Duodenal mucosa (tissue), 2 donors: Measurements from ENCODE around the gene METTL25B.
A peak's percentile ranks its signal among the peaks of the same experiment; 100 is the strongest.

Experiments used
- H3K27ac ChIP-seq: one replicate; pipeline ENCODE4 v1.7.0; 2013; ENCODE audit warnings: low read depth, low read length
- H3K27me3 ChIP-seq, 2 donors: one replicate each; pipeline ENCODE4 v1.7.0; 2013; ENCODE audit warnings: low read length in 2 of 2, control low read depth in 1 of 2; ENCODE audit not compliant: insufficient read depth in 2 of 2, control insufficient read depth in 1 of 2
- H3K36me3 ChIP-seq, 2 donors: one replicate each; pipeline ENCODE4 v1.7.0; 2013; ENCODE audit warnings: low read length in 2 of 2, control low read depth in 1 of 2; ENCODE audit not compliant: insufficient read depth in 2 of 2, control insufficient read depth in 1 of 2
- H3K4me1 ChIP-seq, 2 donors: one replicate each; pipeline ENCODE4 v1.7.0; 2013; ENCODE audit warnings: low read length in 2 of 2, control low read depth in 1 of 2; ENCODE audit not compliant: insufficient read depth in 2 of 2, control insufficient read depth in 1 of 2
- H3K4me3 ChIP-seq, 2 donors: one replicate each; pipeline ENCODE4 v1.7.0; 2013; ENCODE audit warnings: low read length in 2 of 2, low read depth in 1 of 2
- H3K9ac ChIP-seq, 2 donors: one replicate each; pipeline ENCODE4 v1.7.0; 2013; ENCODE audit warnings: low read length in 2 of 2, low read depth in 1 of 2
- H3K9me3 ChIP-seq, 2 donors: one replicate each; pipeline ENCODE4 v1.7.0; 2013; ENCODE audit warnings: low read length in 2 of 2, control low read depth in 1 of 2; ENCODE audit not compliant: control insufficient read depth in 1 of 2

The METTL25B gene

GRCh38 chr1:156768610-156769295 lies 40.5 kb downstream of the METTL25B start:
- H3K9ac ChIP-seq: peak overlapping the region; percentile 91 to 95
- H3K9me3 ChIP-seq: no peaks in the 10 kb centered on the region
- peak overlapping the region; percentile 90 to 95 for H3K4me3 ChIP-seq
- no peak overlapping the region for H3K27ac ChIP-seq
- no peaks in the 10 kb centered on the region for H3K27me3 ChIP-seq
- peaks cover 0 to 6% of the 10 kb centered on the region in 2 donors for H3K36me3 ChIP-seq
- H3K4me1 ChIP-seq: peaks cover 43 to 47% of the 10 kb centered on the region in 2 donors

DNA sequence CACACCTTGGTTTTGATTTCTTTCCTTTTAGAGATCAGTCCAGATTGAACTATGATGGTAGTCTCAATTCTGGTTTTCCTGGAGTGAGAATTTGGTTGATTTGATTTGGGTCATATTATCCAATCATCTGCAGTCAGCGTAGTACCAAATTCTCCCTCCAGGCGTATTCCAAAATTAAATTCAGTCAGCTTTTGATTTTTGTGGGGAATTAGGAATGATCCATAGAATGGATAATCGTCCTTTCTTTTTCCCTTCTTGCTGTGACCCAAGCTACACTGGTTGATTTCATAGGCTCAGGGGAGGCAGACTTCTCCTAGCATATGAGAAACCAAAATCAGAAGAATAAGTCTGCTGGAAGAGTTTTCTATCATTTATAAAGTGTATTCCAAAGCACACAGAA lies 44.0 kb downstream of the METTL25B start:
- Histone ChIP-seq H3K9ac (no peak overlapping the region), H3K4me3 (no peak overlapping the region), H3K27me3 (no peaks in the 10 kb centered on the region), H3K9me3 (no peaks in the 10 kb centered on the region), H3K36me3 (peaks cover 0 to 12% of the 10 kb centered on the region in 2 donors), H3K27ac (no peak overlapping the region), H3K4me1 (peaks cover 33 to 38% of the 10 kb centered on the region in 2 donors)

DNA sequence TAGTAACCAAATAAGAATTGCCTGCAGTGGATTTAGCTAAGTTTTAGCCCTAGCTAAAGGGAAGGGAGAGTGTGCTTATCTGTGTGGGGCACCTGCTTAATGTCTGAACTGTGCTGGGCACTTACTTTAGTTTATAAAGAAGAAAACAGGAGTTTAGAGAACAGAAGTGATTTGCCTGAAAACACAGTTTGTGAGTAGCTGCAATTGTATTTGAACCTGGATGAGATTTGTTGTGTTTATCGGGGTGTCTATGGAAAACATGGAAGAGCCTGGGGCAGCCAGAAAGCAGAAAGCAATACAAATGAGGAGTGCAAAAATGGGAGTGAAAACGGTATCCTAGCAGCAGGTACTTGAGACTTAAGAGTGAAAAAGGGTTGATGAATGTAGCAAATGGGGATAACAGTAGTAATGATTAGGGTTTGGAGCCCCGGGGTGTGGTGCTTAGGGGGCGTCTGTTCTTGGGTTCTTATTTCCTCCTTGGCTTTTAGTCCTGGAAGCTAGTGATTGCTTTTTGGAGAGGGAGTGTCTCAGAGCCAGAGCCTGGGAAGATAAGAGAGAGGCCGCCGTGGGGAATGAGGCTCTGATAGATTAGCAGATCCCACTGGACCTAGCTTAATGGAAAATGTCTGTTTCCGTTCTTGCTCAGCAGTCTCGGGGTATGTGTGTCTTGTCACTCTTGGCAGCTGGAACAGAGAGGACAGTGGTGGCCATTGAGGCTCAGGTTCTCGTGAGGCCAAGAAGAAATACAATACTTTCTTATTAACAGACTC lies 44.6 kb downstream of the METTL25B start:
- H3K27me3 ChIP-seq: no peaks in the 10 kb centered on the region
- peaks cover 0 to 12% of the 10 kb centered on the region in 2 donors for H3K36me3 ChIP-seq
- no peak overlapping the region for H3K27ac ChIP-seq
- no peak overlapping the region for H3K4me3 ChIP-seq
- peaks cover 33 to 38% of the 10 kb centered on the region in 2 donors for H3K4me1 ChIP-seq
- no peaks in the 10 kb centered on the region for H3K9me3 ChIP-seq
- no peak overlapping the region for H3K9ac ChIP-seq

DNA sequence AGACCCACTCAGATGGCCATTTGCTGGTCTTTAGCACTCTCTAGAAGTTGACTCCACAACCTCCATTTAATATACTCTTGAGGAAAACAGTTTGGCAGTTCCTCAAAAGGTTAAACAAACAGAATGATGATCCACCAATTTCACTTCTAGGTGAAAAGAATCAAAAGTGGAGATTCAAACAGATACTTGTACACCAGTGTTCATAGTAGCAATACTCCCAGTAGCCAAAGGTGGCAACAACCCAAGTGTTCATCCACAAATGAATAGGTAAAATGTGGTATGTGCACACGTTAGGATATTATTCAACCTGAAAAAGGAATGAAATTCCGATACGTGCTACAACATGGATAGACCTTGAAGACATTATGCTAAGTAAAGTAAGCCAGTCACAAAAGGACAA lies 45.3 kb downstream of the METTL25B start:
- H3K9me3 ChIP-seq: no peaks in the 10 kb centered on the region
- H3K4me1 ChIP-seq: peaks cover 28 to 34% of the 10 kb centered on the region in 2 donors
- H3K27ac ChIP-seq: no peak overlapping the region
- no peak overlapping the region for H3K9ac ChIP-seq
- peaks cover 0 to 12% of the 10 kb centered on the region in 2 donors for H3K36me3 ChIP-seq
- H3K27me3 ChIP-seq: no peaks in the 10 kb centered on the region
- no peak overlapping the region for H3K4me3 ChIP-seq

DNA sequence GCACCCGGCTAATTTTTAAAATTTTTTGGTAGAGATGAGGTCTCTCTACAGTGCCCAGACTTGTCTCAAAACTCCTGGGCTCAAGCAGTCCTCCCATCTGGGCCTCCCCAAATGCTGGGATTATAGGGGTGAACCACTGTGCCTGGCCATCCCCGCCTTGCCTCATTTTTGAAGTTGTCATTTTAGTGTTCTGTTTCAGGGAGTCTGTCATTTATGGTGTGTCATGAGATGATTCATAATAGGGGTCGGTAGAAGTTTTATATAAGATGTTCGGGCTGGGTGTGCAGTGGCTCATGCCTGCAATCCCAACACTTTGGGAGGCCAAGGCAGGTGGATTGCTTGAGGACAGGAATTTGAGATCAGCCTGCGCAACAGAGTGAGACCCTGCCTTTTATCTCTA lies 47.5 kb downstream of the METTL25B start:
- Histone ChIP-seq H3K4me3 (no peak overlapping the region), H3K27me3 (no peaks in the 10 kb centered on the region), H3K36me3 (peaks cover 0 to 13% of the 10 kb centered on the region in 2 donors), H3K4me1 (peaks cover 12 to 16% of the 10 kb centered on the region in 2 donors), H3K27ac (no peak overlapping the region), H3K9ac (no peak overlapping the region), H3K9me3 (no peaks in the 10 kb centered on the region)

DNA sequence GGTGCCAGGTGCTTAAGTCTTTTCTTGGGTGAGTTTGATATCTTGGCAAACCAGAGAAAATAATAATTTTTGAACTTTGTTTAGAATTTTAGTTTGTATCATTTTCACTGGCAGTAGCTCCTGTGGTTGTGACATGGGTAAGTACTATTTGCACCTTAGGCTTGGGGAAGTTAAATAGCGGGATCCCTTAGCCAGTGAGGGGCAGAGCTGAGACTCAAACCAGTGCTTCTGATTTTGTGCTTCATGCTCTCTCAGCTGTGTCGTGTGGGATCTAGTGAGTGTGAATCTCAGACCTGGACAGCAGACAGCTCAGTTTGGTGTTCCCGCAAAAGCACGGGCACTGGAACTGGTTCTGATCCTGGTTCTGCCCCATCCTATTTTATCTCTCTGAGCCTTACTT lies 48.7 kb downstream of the METTL25B start:
- Histone ChIP-seq H3K9me3 (no peaks in the 10 kb centered on the region), H3K4me1 (peaks cover 10 to 12% of the 10 kb centered on the region in 2 donors), H3K36me3 (peaks cover 0 to 22% of the 10 kb centered on the region in 2 donors), H3K9ac (no peak overlapping the region), H3K4me3 (no peak overlapping the region), H3K27ac (no peak overlapping the region), H3K27me3 (no peaks in the 10 kb centered on the region)

DNA sequence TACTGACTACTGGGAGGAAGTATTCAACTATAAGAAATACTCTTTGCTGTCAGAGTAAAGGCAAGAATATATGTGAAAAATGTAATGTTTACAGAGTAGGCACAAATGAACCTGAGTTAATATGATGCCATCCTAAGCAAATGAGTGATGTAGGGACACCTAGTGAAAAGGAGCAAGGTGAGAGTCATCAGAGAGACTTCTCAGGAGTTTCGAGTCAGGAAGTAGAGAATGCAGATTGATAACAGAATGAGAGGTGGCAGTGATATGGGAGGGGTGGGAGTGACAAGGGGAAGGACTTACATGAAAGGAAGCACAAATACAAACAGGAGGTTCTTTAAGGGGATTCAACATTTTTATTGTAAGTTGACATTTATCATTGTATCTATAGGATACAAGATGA lies 49.3 kb downstream of the METTL25B start:
- H3K4me3 ChIP-seq: no peak overlapping the region
- peaks cover 6 to 28% of the 10 kb centered on the region in 2 donors for H3K36me3 ChIP-seq
- H3K9me3 ChIP-seq: no peaks in the 10 kb centered on the region
- H3K27ac ChIP-seq: no peak overlapping the region
- no peak overlapping the region for H3K9ac ChIP-seq
- H3K4me1 ChIP-seq: peaks cover 4 to 9% of the 10 kb centered on the region in 2 donors
- H3K27me3 ChIP-seq: no peaks in the 10 kb centered on the region

GRCh38 chr1:156781585-156782186 lies 53.4 kb downstream of the METTL25B start:
- H3K4me3 ChIP-seq: no peak overlapping the region
- no peaks in the 10 kb centered on the region for H3K9me3 ChIP-seq
- no peak overlapping the region for H3K27ac ChIP-seq
- H3K27me3 ChIP-seq: no peaks in the 10 kb centered on the region
- no peak overlapping the region for H3K9ac ChIP-seq
- H3K4me1 ChIP-seq: no peaks in the 10 kb centered on the region
- peaks cover 11 to 45% of the 10 kb centered on the region in 2 donors for H3K36me3 ChIP-seq

DNA sequence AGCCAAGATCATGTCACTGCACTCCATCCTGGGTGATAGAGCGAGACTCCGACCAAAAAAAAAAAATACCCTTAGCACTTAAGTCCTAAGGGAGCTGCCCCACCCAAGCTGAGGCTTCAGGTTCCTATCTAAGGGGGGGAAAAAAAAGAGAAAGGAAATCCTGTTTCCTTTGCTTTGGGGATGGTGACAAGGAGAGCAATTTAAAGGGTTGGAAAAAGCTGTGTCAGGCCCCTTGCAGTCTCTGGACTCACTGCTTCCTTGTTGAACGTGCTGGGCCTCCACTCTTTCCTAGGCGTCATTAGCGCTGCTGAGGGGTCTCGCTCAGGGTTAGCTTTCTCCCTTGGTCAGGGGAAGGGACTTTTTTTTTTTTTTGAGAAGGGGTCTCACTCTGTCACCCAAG lies 57.2 kb downstream of the METTL25B start:
- H3K4me1 ChIP-seq: no peaks in the 10 kb centered on the region
- H3K4me3 ChIP-seq: no peak overlapping the region
- no peak overlapping the region for H3K27ac ChIP-seq
- H3K9ac ChIP-seq: no peak overlapping the region
- H3K27me3 ChIP-seq: no peaks in the 10 kb centered on the region
- peaks cover 16 to 64% of the 10 kb centered on the region in 2 donors for H3K36me3 ChIP-seq
- H3K9me3 ChIP-seq: no peaks in the 10 kb centered on the region
